K562 (cell line): ENCODE data around the gene SNX27. TPM values are rescaled to one million over a fixed set of nuclear protein-coding genes. Genes with fewer than 3 reads are reported as not detected.

Experiments used
- ATF1 ChIP-seq, 2 experiments: fragments of 450-650 bp in 1 of 2; IDR thresholded peaks; 2 replicates each; pipeline ENCODE4 v1.6.1; 2016; ENCODE audit warnings: missing compliant biosample characterization in 1 of 2, missing genetic modification characterization in 1 of 2
- CBX3 ChIP-seq, 2 experiments: IDR thresholded peaks; 1 replicate in 1 of 2; 2 replicates in 1 of 2; pipeline ENCODE4 v1.6.1; 2012; ENCODE audit warnings: inconsistent platforms in 2 of 2, low read length in 2 of 2, borderline replicate concordance in 1 of 2, control low read depth in 1 of 2
- CEBPB ChIP-seq: fragments of 450-650 bp; IDR thresholded peaks from 2 replicates; pipeline ENCODE4 v1.6.1; 2016; ENCODE audit warnings: missing genetic modification characterization, missing compliant biosample characterization
- DMBX1 ChIP-seq: fragments of 250-450 bp; sonication (Bioruptor Pico); IDR thresholded peaks from 2 replicates; pipeline ENCODE4 v1.8.0; 2022; ENCODE audit warnings: inconsistent platforms, mild to moderate bottlenecking, moderate library complexity, borderline replicate concordance
- ID3 ChIP-seq, 2 experiments: fragments of 250-450 bp in 1 of 2; fragments of 450-650 bp in 1 of 2; sonication (Bioruptor Pico) in 1 of 2; IDR thresholded peaks; 2 replicates each; pipeline versions ENCODE4 v1.6.1 to v1.8.0; 2016 to 2021; ENCODE audit warnings: mild to moderate bottlenecking in 2 of 2, moderate library complexity in 2 of 2, missing compliant biosample characterization in 1 of 2, missing genetic modification characterization in 1 of 2
- MAZ ChIP-seq, 2 experiments: fragments of 450-650 bp in 1 of 2; sonication (generic) in 1 of 2; formaldehyde crosslinking; IDR thresholded peaks in 1 of 2; conservative IDR thresholded peaks in 1 of 2; 2 replicates each; pipeline versions ENCODE4 v1.4.0 to v1.5.0; 2020; ENCODE audit warnings: mild to moderate bottlenecking in 1 of 2, missing genetic modification reagents in 1 of 2
- MGA ChIP-seq: fragments of 450-650 bp; IDR thresholded peaks from 2 replicates; pipeline ENCODE4 v1.6.1; 2016; ENCODE audit warnings: mild to moderate bottlenecking, moderate library complexity
- MTA3 ChIP-seq: fragments of 450-650 bp; formaldehyde crosslinking; IDR thresholded peaks from 2 replicates; pipeline ENCODE4 v1.6.1; 2017; ENCODE audit warnings: mild to moderate bottlenecking, borderline replicate concordance
- NR2C1 ChIP-seq, 2 experiments: fragments of 450-650 bp; IDR thresholded peaks; 2 replicates each; pipeline ENCODE4 v1.6.1; 2017; ENCODE audit warnings: mild to moderate bottlenecking in 2 of 2, antibody characterized with exemption in 1 of 2, inconsistent platforms in 1 of 2, missing compliant biosample characterization in 1 of 2, missing genetic modification characterization in 1 of 2
- SOX6 ChIP-seq: fragments of 450-650 bp; IDR thresholded peaks from 2 replicates; pipeline ENCODE4 v1.6.1; 2014; ENCODE audit warnings: mild to moderate bottlenecking
- polyA plus RNA-seq, 8 experiments: library from polyadenylated mRNA; depleted of rRNA in 4 of 8; stranded (reverse) in 5 of 8; unstranded in 3 of 8; fragments of >200 nt; fragmentation: Nextera tagmentation in 2 of 8; fragmentation: Illumina TruSeq in 1 of 8; extraction: Ambion mirVana in 2 of 8; extraction: Trizol in 1 of 8; gene quantifications; 2 replicates each; pipeline versions ENCODE4 v1.2.1 to v1.2.3, GENCODE V29; 2011 to 2014; ENCODE audit warnings: inconsistent platforms in 1 of 8, missing spikeins in 1 of 8
- total RNA-seq, 7 experiments: library from RNA; depleted of rRNA in 6 of 7; stranded (reverse); fragments of >200 nt in 6 of 7; fragmentation: Illumina TruSeq in 2 of 7; extraction: Trizol in 2 of 7; gene quantifications; 2 replicates each; pipeline versions ENCODE4 v1.2.1 to v1.2.3, GENCODE V29; 2011 to 2021; ENCODE audit warnings: low replicate concordance in 1 of 7
- TF ChIP-seq, protein P1 (sequence below): fragments of 450-650 bp; IDR thresholded peaks from 2 replicates; pipeline ENCODE4 v1.6.1; 2018; ENCODE audit warnings: mild to moderate bottlenecking, low read depth; ENCODE audit not compliant: partially characterized antibody

SNX27 gene
- total and polyA plus RNA-seq, 9 of the 15 experiments (the other 6 are each of a cell fraction or from before 2014, with no cell fraction given), result 4.5 to 18.7 (median 10.1) TPM

DNA sequence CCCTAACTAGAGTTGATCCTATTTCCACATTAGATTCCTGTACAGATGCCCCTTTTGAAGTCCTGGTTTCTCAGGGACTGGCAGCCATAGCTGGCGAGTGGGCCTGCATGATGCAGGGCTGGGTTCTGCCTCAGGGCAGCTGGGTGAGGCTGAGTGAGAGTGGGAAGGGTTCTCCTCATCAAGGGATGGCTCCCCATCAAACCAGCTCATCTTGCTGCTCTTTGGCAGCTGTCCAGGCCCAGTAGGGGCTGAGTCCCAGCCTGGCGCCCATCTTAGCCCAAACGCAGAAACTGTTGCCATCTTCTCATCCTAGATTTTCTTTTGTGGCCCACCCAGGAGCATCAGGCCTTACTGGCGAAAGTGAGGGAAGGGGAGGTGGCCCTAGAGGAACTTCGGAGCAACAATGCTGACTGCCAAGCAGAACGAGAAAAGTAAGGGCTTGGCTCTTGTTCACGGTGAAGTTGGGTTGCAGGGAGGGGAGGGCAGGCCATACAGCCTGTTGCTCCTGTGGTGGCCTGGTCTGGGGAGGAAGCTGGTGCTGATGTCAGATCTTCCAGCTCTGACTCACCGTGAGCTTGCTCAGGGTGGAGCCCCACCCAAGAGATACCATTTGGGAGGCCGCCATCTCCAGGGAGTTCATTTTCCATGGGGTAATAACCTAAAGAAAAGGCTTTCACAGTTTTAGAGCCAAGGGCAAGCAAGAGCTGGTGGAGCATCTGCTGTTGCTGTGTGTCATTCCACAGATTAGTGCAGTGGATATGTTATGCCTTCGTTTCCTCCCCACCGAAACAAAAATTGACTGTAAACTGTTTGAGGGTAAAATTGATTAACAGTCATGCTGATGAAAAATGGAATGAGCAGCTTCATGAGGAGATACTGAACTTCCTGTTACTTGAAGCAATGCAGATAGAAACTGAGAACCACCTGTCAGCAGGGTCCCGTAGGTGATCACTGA lies 37.0 kb upstream of the SNX27 start (continued):
- TF ChIP-seq MGA (peak; percentile 49; the same call in 1 of the 2 replicates), CEBPB (tag) (0 out of 2 replicates have a peak, but pooled peaks have one; percentile 15), SOX6 (no peak), MTA3 (0 out of 2 replicates have a peak, but pooled peaks have one; percentile 42), ATF1 (CRISPR knock-in tag; IDR thresholded peaks at IDR 0.05) (no peak), ATF1 (tag; IDR thresholded peaks at IDR 0.05) (peak; percentile 60; the same call in 1 of the 2 replicates), DMBX1 (CRISPR knock-in tag) (peak; percentile 68), CBX3 (IDR thresholded peaks at IDR 0.05; ENCODE audit: borderline replicate concordance in 1 of 2, low read length in 2 of 2) (no peak), ID3 (CRISPR knock-in tag; IDR thresholded peaks at IDR 0.05) (no peak), ID3 (tag; IDR thresholded peaks at IDR 0.05) (0 out of 2 replicates have a peak, but pooled peaks have one; percentile 61), NR2C1 (IDR thresholded peaks at IDR 0.05) (no peak), NR2C1 (tag; IDR thresholded peaks at IDR 0.05) (peak; percentile 52), MAZ (CRISPR knock-in tag; conservative IDR thresholded peaks at IDR 0.05 in 1 of 2, IDR thresholded peaks at IDR 0.05 in 1 of 2) (peak; percentile 61 to 64)
- TF ChIP-seq, protein P1, sequence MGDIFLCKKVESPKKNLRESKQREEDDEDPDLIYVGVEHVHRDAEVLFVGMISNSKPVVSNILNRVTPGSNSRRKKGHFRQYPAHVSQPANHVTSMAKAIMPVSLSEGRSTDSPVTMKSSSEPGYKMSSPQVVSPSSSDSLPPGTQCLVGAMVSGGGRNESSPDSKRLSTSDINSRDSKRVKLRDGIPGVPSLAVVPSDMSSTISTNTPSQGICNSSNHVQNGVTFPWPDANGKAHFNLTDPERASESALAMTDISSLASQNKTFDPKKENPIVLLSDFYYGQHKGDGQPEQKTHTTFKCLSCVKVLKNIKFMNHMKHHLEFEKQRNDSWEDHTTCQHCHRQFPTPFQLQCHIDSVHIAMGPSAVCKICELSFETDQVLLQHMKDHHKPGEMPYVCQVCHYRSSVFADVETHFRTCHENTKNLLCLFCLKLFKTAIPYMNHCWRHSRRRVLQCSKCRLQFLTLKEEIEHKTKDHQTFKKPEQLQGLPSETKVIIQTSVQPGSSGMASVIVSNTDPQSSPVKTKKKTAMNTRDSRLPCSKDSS, result no peak
